Panc1 (cell line): ENCODE results near the gene LRP5. TPM values are rescaled to one million over a fixed set of nuclear protein-coding genes. Genes with fewer than 3 reads are reported as not detected.

Source experiments
- ATAC-seq: fragments of 200-7000 bp; cut with Tn5 transposase; 2 replicates; pipeline ENCODE4 v1.9.1; 2020; ENCODE audit warnings: mild to moderate bottlenecking, moderate library complexity
- BruUV-seq: library from RNA; stranded (reverse); fragments of 400-500 nt; replicated peaks from 2 replicates; lab custom pipeline; 2021; lab: Mats Ljungman, UMichigan
- CTCF ChIA-PET: fragments of 300-600 bp; sonication (Branson Sonifier 250); formaldehyde crosslinking; loops from one replicate; lab custom pipeline; 2022; ENCODE audit warnings: antibody characterized with exemption; lab: Charles Lee
- POLR2A ChIA-PET: fragments of 300-600 bp; sonication (Branson Sonifier 250); formaldehyde crosslinking; loops from one replicate; lab custom pipeline; 2022; ENCODE audit warnings: antibody characterized with exemption; lab: Charles Lee
- DNase-seq: peaks from one replicate; pipeline ENCODE4 v3.0.0-alpha.2; 2010; ENCODE audit warnings: low read depth, low spot score
- H3K27ac ChIP-seq: 2 replicates; pipeline ENCODE4 v1.5.1; 2011; ENCODE audit warnings: mild to moderate bottlenecking, low read length, inconsistent platforms
- H3K27me3 ChIP-seq: fragments of 200-500 bp; sonication (Bioruptor generic); 2 replicates; pipeline ENCODE4 v1.6.0; 2014; ENCODE audit warnings: low read length, inconsistent platforms; ENCODE audit not compliant: control insufficient read depth, insufficient read depth
- H3K36me3 ChIP-seq: fragments of 200-500 bp; sonication (Bioruptor generic); 2 replicates; pipeline ENCODE4 v1.5.1; 2014; ENCODE audit warnings: inconsistent platforms, mild to moderate bottlenecking, low read length, moderate library complexity; ENCODE audit not compliant: control insufficient read depth, insufficient read depth
- H3K4me1 ChIP-seq: 2 replicates; pipeline ENCODE4 v1.5.1; 2011; ENCODE audit warnings: inconsistent platforms, mild to moderate bottlenecking, low read length, moderate library complexity; ENCODE audit not compliant: control insufficient read depth, insufficient read depth
- H3K4me3 ChIP-seq, 2 experiments: 2 replicates each; pipeline ENCODE4 v1.5.1; 2011 to 2012; ENCODE audit warnings: low read depth in 2 of 2, low read length in 2 of 2, mild to moderate bottlenecking in 2 of 2, inconsistent platforms in 1 of 2, moderate library complexity in 1 of 2
- H3K9me3 ChIP-seq: fragments of 200-500 bp; sonication (Bioruptor generic); 2 replicates; pipeline ENCODE4 v1.5.1; 2014; ENCODE audit warnings: low read depth, mild to moderate bottlenecking, inconsistent platforms, low read length, moderate library complexity; ENCODE audit not compliant: control insufficient read depth, insufficient read depth
- CTCF ChIP-seq: fragments of 450-650 bp; IDR thresholded peaks from 2 replicates; pipeline ENCODE4 v1.5.1; 2017; ENCODE audit warnings: mild to moderate bottlenecking
- POLR2AphosphoS5 ChIP-seq: IDR thresholded peaks from 2 replicates; pipeline ENCODE4 v1.6.1; 2012; ENCODE audit warnings: mild to moderate bottlenecking, low read depth, low read length, moderate library complexity
- REST ChIP-seq, 2 experiments: IDR thresholded peaks; 2 replicates each; pipeline ENCODE4 v1.6.1; 2011 to 2012; ENCODE audit warnings: low read depth in 2 of 2, control low read depth in 1 of 2, low read length in 1 of 2, mild to moderate bottlenecking in 1 of 2, moderate library complexity in 1 of 2; ENCODE audit not compliant: insufficient read depth in 1 of 2
- SIN3A ChIP-seq: IDR thresholded peaks from 2 replicates; pipeline ENCODE4 v1.6.1; 2012; ENCODE audit warnings: low read depth, mild to moderate bottlenecking, low read length, moderate library complexity, borderline replicate concordance; ENCODE audit not compliant: insufficient read depth
- TCF7L2 ChIP-seq: IDR thresholded peaks from 2 replicates; pipeline ENCODE4 v1.6.1; 2011; ENCODE audit warnings: mild to moderate bottlenecking, low read depth, low read length, inconsistent platforms
- in situ Hi-C: cut with HindIII; loops from 2 replicates; pipeline ENCODE4 v1.10.0; 2016; ENCODE audit warnings: low sequenced_read_pairs, low pct_unique_long_range_greater_than_20kb
- intact Hi-C: fragments of 100-400 bp; cut with micrococcal nuclease; formaldehyde crosslinking; loops from one replicate; pipeline ENCODE4 v1.10.0; 2022; ENCODE audit not compliant: unreplicated experiment
- total RNA-seq: library from RNA; stranded (reverse); gene quantifications from one replicate; pipeline ENCODE4 v1.2.1, GENCODE V29; 2021; ENCODE audit not compliant: unreplicated experiment

Gene LRP5
- total RNA-seq, 1 experiment from 2014 or later, result 171 TPM

- ATAC-seq (peak; percentile 61), DNase-seq (peak; percentile 13)
- peaks cover 13% of the 10 kb centered on the region; the same call in 1 of the 2 replicates for H3K36me3 ChIP-seq
- intact Hi-C loops (no loop called here), in situ Hi-C loops (no loop called here)
- no peak overlapping the region for H3K4me3 ChIP-seq
- H3K9me3 ChIP-seq, result no peaks in the 10 kb centered on the region
- no TSS peak for BruUV-seq
- no peak for TF ChIP-seq TCF7L2
- no peak for TF ChIP-seq CTCF
- no peak for TF ChIP-seq POLR2AphosphoS5
- no peak for TF ChIP-seq SIN3A
- TF ChIP-seq REST (IDR thresholded peaks at IDR 0.05; ENCODE audit: insufficient read depth in 1 of 2, low read depth in 2 of 2, low read length in 1 of 2), result no peak
- POLR2A ChIA-PET, result no interaction called here
- H3K4me1 ChIP-seq, result 0 out of 2 replicates have a peak, but pooled peaks cover 4% of the 10 kb centered on the region
- CTCF ChIA-PET, result no interaction called here
- H3K27me3 ChIP-seq, result no peaks in the 10 kb centered on the region
- H3K27ac ChIP-seq, result no peak overlapping the region
These were observed 124.9 kb downstream of the LRP5 start for GRCh38 chr11:68436985-68437926.

- CTCF ChIA-PET, result no interaction called here
- POLR2A ChIA-PET, result no interaction called here
- in situ Hi-C loops, result no loop called here
- H3K9me3 ChIP-seq, result no peaks in the 10 kb centered on the region
- intact Hi-C loops, result no loop called here
- TF ChIP-seq SIN3A, result no peak
- TF ChIP-seq POLR2AphosphoS5, result no peak
- TF ChIP-seq CTCF, result no peak
- TF ChIP-seq REST (IDR thresholded peaks at IDR 0.05; ENCODE audit: insufficient read depth in 1 of 2, low read depth in 2 of 2, low read length in 1 of 2), result no peak
- no peak for TF ChIP-seq TCF7L2
- peaks cover 8% of the 10 kb centered on the region; the same call in 1 of the 2 replicates for H3K36me3 ChIP-seq
- H3K27me3 ChIP-seq, result no peaks in the 10 kb centered on the region
- no peak overlapping the region for H3K27ac ChIP-seq
- ATAC-seq (no peak), DNase-seq (no peak)
- no peak overlapping the region for H3K4me3 ChIP-seq
- BruUV-seq, result no TSS peak
- H3K4me1 ChIP-seq, result 0 out of 2 replicates have a peak, but pooled peaks cover 4% of the 10 kb centered on the region
These were observed 125.7 kb downstream of the LRP5 start for GRCh38 chr11:68437927-68438657.
